Prostate gland (tissue), 2 donors: Measurements from ENCODE around the gene NELFB.

Experiments
- POLR2A ChIP-seq: fragments of 450-650 bp; IDR thresholded peaks from one replicate; pipeline ENCODE4 v1.6.1; 2016; ENCODE audit warnings: antibody characterized with exemption, mild to moderate bottlenecking
- POLR2AphosphoS5 ChIP-seq: sonication (generic); formaldehyde crosslinking; IDR thresholded peaks from one replicate; pipeline ENCODE4 v1.6.1; 2017; ENCODE audit warnings: antibody characterized with exemption
- TF ChIP-seq, protein P1 (sequence below), 4 experiments: fragments of 200-600 bp in 2 of 4; fragments of 450-650 bp in 2 of 4; sonication (generic) in 2 of 4; IDR thresholded peaks; 1 replicate in 3 of 4; 2 replicates in 1 of 4; pipeline ENCODE4 v1.5.1; 2016 to 2019; ENCODE audit warnings: antibody characterized with exemption in 4 of 4, mild to moderate bottlenecking in 2 of 4, moderate library complexity in 2 of 4

DNA sequence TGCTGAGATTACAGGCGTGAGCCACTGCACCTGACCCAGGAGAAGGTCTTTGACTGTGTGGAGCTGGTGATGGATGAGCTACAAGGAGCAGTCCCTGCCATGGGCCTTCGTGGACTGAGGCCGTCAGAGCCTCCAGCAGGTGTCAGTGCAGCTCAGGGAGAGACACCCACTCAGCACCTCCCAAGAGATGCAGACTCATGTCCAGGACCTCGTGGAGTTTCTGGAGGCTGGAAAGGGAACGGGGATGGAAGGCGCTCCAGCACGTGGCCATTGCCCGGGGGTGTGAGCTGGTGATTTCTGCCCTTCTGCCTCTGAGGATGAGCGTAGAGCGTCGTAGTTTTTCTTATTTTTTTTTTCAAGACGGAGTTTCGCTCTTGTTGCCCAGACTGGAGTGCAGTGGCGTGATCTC is 31.9 kb downstream of the NELFB start:
- TF ChIP-seq, protein P1, sequence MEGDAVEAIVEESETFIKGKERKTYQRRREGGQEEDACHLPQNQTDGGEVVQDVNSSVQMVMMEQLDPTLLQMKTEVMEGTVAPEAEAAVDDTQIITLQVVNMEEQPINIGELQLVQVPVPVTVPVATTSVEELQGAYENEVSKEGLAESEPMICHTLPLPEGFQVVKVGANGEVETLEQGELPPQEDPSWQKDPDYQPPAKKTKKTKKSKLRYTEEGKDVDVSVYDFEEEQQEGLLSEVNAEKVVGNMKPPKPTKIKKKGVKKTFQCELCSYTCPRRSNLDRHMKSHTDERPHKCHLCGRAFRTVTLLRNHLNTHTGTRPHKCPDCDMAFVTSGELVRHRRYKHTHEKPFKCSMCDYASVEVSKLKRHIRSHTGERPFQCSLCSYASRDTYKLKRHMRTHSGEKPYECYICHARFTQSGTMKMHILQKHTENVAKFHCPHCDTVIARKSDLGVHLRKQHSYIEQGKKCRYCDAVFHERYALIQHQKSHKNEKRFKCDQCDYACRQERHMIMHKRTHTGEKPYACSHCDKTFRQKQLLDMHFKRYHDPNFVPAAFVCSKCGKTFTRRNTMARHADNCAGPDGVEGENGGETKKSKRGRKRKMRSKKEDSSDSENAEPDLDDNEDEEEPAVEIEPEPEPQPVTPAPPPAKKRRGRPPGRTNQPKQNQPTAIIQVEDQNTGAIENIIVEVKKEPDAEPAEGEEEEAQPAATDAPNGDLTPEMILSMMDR (IDR thresholded peaks at IDR 0.05): peak in 3 of 4 experiments; percentile 69 to 79 (median 75)
- no peak for TF ChIP-seq POLR2A
- peak; percentile 70 for TF ChIP-seq POLR2AphosphoS5
